Measurements from ENCODE around the gene CHST6. TPM values are rescaled to one million over a fixed set of nuclear protein-coding genes. Genes with fewer than 3 reads are reported as not detected.
A peak's percentile ranks its signal among the peaks of the same experiment; 100 is the strongest.

The CHST6 gene
- total RNA-seq, 1 experiment from 2014 or later: 20.8 TPM

DNA sequence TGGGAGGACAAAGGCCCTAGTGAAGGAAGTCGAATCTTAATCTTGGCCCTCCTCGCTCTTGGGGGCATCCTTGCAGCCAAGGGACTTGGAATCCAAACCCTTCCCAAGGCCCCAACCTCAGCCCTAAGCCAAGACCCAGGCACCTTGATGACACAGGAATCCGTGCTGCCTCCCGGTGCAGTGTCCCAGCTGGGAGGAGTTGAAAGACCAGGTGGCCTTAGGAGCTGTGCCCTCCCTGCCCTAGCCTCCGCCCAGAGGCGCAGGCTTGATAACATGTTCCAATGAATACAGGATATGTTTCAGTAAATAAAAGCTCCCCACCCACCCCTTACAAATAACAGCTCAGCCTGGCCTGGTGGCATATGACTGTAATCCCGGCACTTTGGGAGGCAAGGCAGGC lies 40.7 kb upstream of the CHST6 start, which contains the start of gene CHST5:
CHST5 (minus strand) TSS at position 208 of the 400 bp plus-strand sequence. CDS start 5,724 bp downstream, outside the sequence.
- H2BK5ac ChIP-seq (ENCODE audit: insufficient read length, low read length): no peak within 1 kb of the TSS
- no peaks in the 10 kb centered on the region for H3K27me3 ChIP-seq (ENCODE audit: insufficient read depth, low read length)
- no peak within 1 kb of the TSS for H2BK120ac ChIP-seq (ENCODE audit: low read depth, low read length, poor library complexity, severe bottlenecking)
- no peaks in the 10 kb centered on the region for H3K23me2 ChIP-seq (ENCODE audit: insufficient read length, low read depth, low read length, poor library complexity, severe bottlenecking)
- H3K79me2 ChIP-seq (ENCODE audit: insufficient read depth, low read length): no peaks in the 10 kb centered on the region
- H3K18ac ChIP-seq (ENCODE audit: insufficient read length, low read depth, low read length): no peak within 1 kb of the TSS
- H3K4me1 ChIP-seq (ENCODE audit: insufficient read depth, low read length): no peaks in the 10 kb centered on the region
- H3K27ac Mint-ChIP-seq: peak within 1 kb of the TSS in 1 of 3 experiments; percentile 62; a peak in 2 of 7 replicates
- H3K23ac ChIP-seq (ENCODE audit: insufficient read length, low read depth, low read length): no peak within 1 kb of the TSS
- peaks cover 0 to 3% (median 0%) of the 10 kb centered on the region in 3 experiments; a peak in 1 of 7 replicates for H3K36me3 Mint-ChIP-seq (ENCODE audit: insufficient read depth in 1 of 3, low read depth in 3 of 3)
- H3K79me1 ChIP-seq (ENCODE audit: insufficient read depth, low read depth, low read length, poor library complexity, severe bottlenecking): no peaks in the 10 kb centered on the region
- H3K27ac ChIP-seq (ENCODE audit: insufficient read length, low read depth, low read length): no peak within 1 kb of the TSS
- DNase-seq: no peak
- H2AK5ac ChIP-seq (ENCODE audit: insufficient read length, low read length): no peak within 1 kb of the TSS
- H3K9me3 Mint-ChIP-seq: no peaks in the 10 kb centered on the region
- H4K91ac ChIP-seq (ENCODE audit: insufficient read length, low read depth, low read length): no peak within 1 kb of the TSS
- H3K4me3 Mint-ChIP-seq: no peak within 1 kb of the TSS
- no peak within 1 kb of the TSS for H2BK12ac ChIP-seq (ENCODE audit: insufficient read length, low read depth, low read length)
- no peaks in the 10 kb centered on the region for H3K9me3 ChIP-seq (ENCODE audit: control insufficient read depth, low read depth, low read length)
- no peak within 1 kb of the TSS for H2BK20ac ChIP-seq (ENCODE audit: low read depth, low read length, poor library complexity, severe bottlenecking)
- no peak within 1 kb of the TSS for H3T11ph ChIP-seq (ENCODE audit: low read length)
- H3K4me2 ChIP-seq (ENCODE audit: insufficient read depth, insufficient read length, low read length): no peak within 1 kb of the TSS
- no peaks in the 10 kb centered on the region; the same call in 1 of the 2 replicates for H3K27me3 Mint-ChIP-seq (ENCODE audit: low read depth)
- H4K20me1 ChIP-seq (ENCODE audit: control insufficient read depth, insufficient read depth, insufficient read length): no peaks in the 10 kb centered on the region
- H3K4ac ChIP-seq (ENCODE audit: low read depth, low read length): no peak within 1 kb of the TSS
- H3K9ac ChIP-seq (ENCODE audit: extremely low read depth, insufficient read length, low read length): no peak within 1 kb of the TSS
- H2AFZ ChIP-seq (ENCODE audit: low read length): no peak within 1 kb of the TSS
- H4K8ac ChIP-seq (replicated peaks; ENCODE audit: insufficient read length, low read depth, low read length): no peak within 1 kb of the TSS
- no peak within 1 kb of the TSS for H3K56ac ChIP-seq (ENCODE audit: insufficient read length, low read depth, low read length)
- no peak within 1 kb of the TSS for H2BK15ac ChIP-seq (ENCODE audit: low read depth, low read length)
- TF ChIP-seq CTCF (conservative IDR thresholded peaks at IDR 0.05): no peak
- WGBS (ENCODE audit: extremely low coverage, insufficient read length, low lambda C conversion rate): no CpG with 5 or more reads among the region's 7 CpGs
- H3K4me1 Mint-ChIP-seq: peaks cover 14 to 17% of the 10 kb centered on the region in 2 experiments
- no peak within 1 kb of the TSS; the same call in 1 of the 2 replicates for H3K14ac ChIP-seq (ENCODE audit: insufficient read depth, low read length)
- H4K5ac ChIP-seq (ENCODE audit: insufficient read length, low read depth, low read length): no peak within 1 kb of the TSS

Measured in H9 (cell line).